Activated CD4-positive, alpha-beta T cell treated with anti-CD3 and anti-CD28 coated beads, Interleukin-2, amount 50 U/mL, for 48 hours (primary cell): ENCODE results near the gene MTMR1.

ENCODE experiments used
- DNase-seq, 2 experiments: peaks; one replicate each; pipeline ENCODE4 v3.0.0-alpha.2; 2020

The MTMR1 gene

GRCh38 chrX:150805736-150806135 is 112.5 kb downstream of the MTMR1 start:
- DNase-seq = no peak

DNA sequence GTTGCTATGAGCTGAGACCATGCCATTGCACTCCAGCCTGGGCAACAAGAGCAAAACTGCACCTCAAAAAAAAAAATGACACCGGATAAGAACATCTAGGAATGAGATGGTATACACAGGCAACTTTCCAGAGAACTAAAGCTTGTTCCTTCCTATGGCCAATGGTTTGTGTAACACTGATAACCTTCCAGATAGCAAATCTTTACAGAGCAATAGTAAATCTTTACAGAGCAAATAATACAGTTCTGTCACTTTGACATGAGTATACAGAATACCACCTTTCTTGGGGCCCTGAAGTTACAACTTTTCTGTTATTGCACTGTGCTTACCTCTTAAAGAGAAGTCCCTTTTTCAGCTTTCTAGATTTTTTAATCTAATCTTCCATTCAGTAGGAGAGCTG is 113.6 kb downstream of the MTMR1 start:
- no peak for DNase-seq

- DNase-seq = no peak
Observed at GRCh38 chrX:150813922-150814321, 120.7 kb downstream of the MTMR1 start.
